Measurements from ENCODE around the gene BAZ2B.

GRCh38 chr2:159497256-159497655 is 119.1 kb downstream of the BAZ2B start:
- TF ChIP-seq CTCF (IDR thresholded peaks at IDR 0.05; ENCODE audit: extremely low read depth in 1 of 2, insufficient read depth in 1 of 2, low read depth in 1 of 2, low read length in 2 of 2), result no peak
- peak; percentile 88 for TF ChIP-seq POLR2AphosphoS5 (IDR thresholded peaks at IDR 0.05; ENCODE audit: insufficient read depth, low read depth, low read length)

All from endothelial cell of umbilical vein (primary cell).